Panc1 (cell line): ENCODE data around the gene NOC2L. TPM values are rescaled to one million over a fixed set of nuclear protein-coding genes. Genes with fewer than 3 reads are reported as not detected.
"Not testable (repeated sequence)": the region's sequence is repeated elsewhere in the genome, so short reads cannot be mapped to it uniquely, and the experiment has no call there.

ENCODE experiments used
- ATAC-seq: fragments of 200-7000 bp; cut with Tn5 transposase; 2 replicates; pipeline ENCODE4 v1.9.1; 2020; ENCODE audit warnings: mild to moderate bottlenecking, moderate library complexity
- BruUV-seq: library from RNA; stranded (reverse); fragments of 400-500 nt; replicated peaks from 2 replicates; lab custom pipeline; 2021; lab: Mats Ljungman, UMichigan
- CTCF ChIA-PET: fragments of 300-600 bp; sonication (Branson Sonifier 250); formaldehyde crosslinking; loops from one replicate; lab custom pipeline; 2022; ENCODE audit warnings: antibody characterized with exemption; lab: Charles Lee
- POLR2A ChIA-PET: fragments of 300-600 bp; sonication (Branson Sonifier 250); formaldehyde crosslinking; loops from one replicate; lab custom pipeline; 2022; ENCODE audit warnings: antibody characterized with exemption; lab: Charles Lee
- DNase-seq: peaks from one replicate; pipeline ENCODE4 v3.0.0-alpha.2; 2010; ENCODE audit warnings: low read depth, low spot score
- H3K27ac ChIP-seq: 2 replicates; pipeline ENCODE4 v1.5.1; 2011; ENCODE audit warnings: mild to moderate bottlenecking, low read length, inconsistent platforms
- H3K27me3 ChIP-seq: fragments of 200-500 bp; sonication (Bioruptor generic); 2 replicates; pipeline ENCODE4 v1.6.0; 2014; ENCODE audit warnings: low read length, inconsistent platforms; ENCODE audit not compliant: control insufficient read depth, insufficient read depth
- H3K36me3 ChIP-seq: fragments of 200-500 bp; sonication (Bioruptor generic); 2 replicates; pipeline ENCODE4 v1.5.1; 2014; ENCODE audit warnings: inconsistent platforms, mild to moderate bottlenecking, low read length, moderate library complexity; ENCODE audit not compliant: control insufficient read depth, insufficient read depth
- H3K4me1 ChIP-seq: 2 replicates; pipeline ENCODE4 v1.5.1; 2011; ENCODE audit warnings: inconsistent platforms, mild to moderate bottlenecking, low read length, moderate library complexity; ENCODE audit not compliant: control insufficient read depth, insufficient read depth
- H3K4me3 ChIP-seq, 2 experiments: 2 replicates each; pipeline ENCODE4 v1.5.1; 2011 to 2012; ENCODE audit warnings: low read depth in 2 of 2, low read length in 2 of 2, mild to moderate bottlenecking in 2 of 2, inconsistent platforms in 1 of 2, moderate library complexity in 1 of 2
- H3K9me3 ChIP-seq: fragments of 200-500 bp; sonication (Bioruptor generic); 2 replicates; pipeline ENCODE4 v1.5.1; 2014; ENCODE audit warnings: low read depth, mild to moderate bottlenecking, inconsistent platforms, low read length, moderate library complexity; ENCODE audit not compliant: control insufficient read depth, insufficient read depth
- POLR2AphosphoS5 ChIP-seq: IDR thresholded peaks from 2 replicates; pipeline ENCODE4 v1.6.1; 2012; ENCODE audit warnings: mild to moderate bottlenecking, low read depth, low read length, moderate library complexity
- SIN3A ChIP-seq: IDR thresholded peaks from 2 replicates; pipeline ENCODE4 v1.6.1; 2012; ENCODE audit warnings: low read depth, mild to moderate bottlenecking, low read length, moderate library complexity, borderline replicate concordance; ENCODE audit not compliant: insufficient read depth
- TCF7L2 ChIP-seq: IDR thresholded peaks from 2 replicates; pipeline ENCODE4 v1.6.1; 2011; ENCODE audit warnings: mild to moderate bottlenecking, low read depth, low read length, inconsistent platforms
- in situ Hi-C: cut with HindIII; loops from 2 replicates; pipeline ENCODE4 v1.10.0; 2016; ENCODE audit warnings: low sequenced_read_pairs, low pct_unique_long_range_greater_than_20kb
- intact Hi-C: fragments of 100-400 bp; cut with micrococcal nuclease; formaldehyde crosslinking; loops from one replicate; pipeline ENCODE4 v1.10.0; 2022; ENCODE audit not compliant: unreplicated experiment
- total RNA-seq: library from RNA; stranded (reverse); gene quantifications from one replicate; pipeline ENCODE4 v1.2.1, GENCODE V29; 2021; ENCODE audit not compliant: unreplicated experiment
- TF ChIP-seq, protein P1 (sequence below), 2 experiments: IDR thresholded peaks; 2 replicates each; pipeline ENCODE4 v1.6.1; 2011 to 2012; ENCODE audit warnings: low read depth in 2 of 2, control low read depth in 1 of 2, low read length in 1 of 2, mild to moderate bottlenecking in 1 of 2, moderate library complexity in 1 of 2; ENCODE audit not compliant: insufficient read depth in 1 of 2
- TF ChIP-seq, protein P2 (sequence below): fragments of 450-650 bp; IDR thresholded peaks from 2 replicates; pipeline ENCODE4 v1.5.1; 2017; ENCODE audit warnings: mild to moderate bottlenecking

The NOC2L gene
- total RNA-seq, 1 experiment from 2014 or later = 193 TPM

DNA sequence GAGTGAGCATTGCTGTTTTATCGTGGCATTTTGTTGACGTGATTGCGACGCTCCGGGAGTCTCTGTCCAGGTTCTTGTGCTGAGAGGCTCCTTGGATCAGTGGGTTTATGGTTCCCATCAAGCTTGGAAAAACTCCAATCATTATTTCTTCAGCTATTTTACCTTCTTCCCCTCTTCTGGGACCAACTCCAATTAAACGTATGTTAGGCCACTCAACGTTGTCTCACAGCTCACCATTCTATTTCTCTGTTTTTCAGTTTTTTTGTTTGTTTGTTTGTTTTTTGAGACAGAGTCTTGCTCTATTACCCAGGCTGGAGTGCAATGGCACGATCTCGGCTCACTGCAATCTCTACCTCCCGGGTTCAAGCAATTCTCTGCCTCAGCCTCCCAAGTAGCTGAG is 32.8 kb upstream of the NOC2L start:
- H3K9me3 ChIP-seq = no peaks in the 10 kb centered on the region
- ATAC-seq (no peak), DNase-seq (no peak)
- no peak for TF ChIP-seq POLR2AphosphoS5
- TF ChIP-seq, protein P1, sequence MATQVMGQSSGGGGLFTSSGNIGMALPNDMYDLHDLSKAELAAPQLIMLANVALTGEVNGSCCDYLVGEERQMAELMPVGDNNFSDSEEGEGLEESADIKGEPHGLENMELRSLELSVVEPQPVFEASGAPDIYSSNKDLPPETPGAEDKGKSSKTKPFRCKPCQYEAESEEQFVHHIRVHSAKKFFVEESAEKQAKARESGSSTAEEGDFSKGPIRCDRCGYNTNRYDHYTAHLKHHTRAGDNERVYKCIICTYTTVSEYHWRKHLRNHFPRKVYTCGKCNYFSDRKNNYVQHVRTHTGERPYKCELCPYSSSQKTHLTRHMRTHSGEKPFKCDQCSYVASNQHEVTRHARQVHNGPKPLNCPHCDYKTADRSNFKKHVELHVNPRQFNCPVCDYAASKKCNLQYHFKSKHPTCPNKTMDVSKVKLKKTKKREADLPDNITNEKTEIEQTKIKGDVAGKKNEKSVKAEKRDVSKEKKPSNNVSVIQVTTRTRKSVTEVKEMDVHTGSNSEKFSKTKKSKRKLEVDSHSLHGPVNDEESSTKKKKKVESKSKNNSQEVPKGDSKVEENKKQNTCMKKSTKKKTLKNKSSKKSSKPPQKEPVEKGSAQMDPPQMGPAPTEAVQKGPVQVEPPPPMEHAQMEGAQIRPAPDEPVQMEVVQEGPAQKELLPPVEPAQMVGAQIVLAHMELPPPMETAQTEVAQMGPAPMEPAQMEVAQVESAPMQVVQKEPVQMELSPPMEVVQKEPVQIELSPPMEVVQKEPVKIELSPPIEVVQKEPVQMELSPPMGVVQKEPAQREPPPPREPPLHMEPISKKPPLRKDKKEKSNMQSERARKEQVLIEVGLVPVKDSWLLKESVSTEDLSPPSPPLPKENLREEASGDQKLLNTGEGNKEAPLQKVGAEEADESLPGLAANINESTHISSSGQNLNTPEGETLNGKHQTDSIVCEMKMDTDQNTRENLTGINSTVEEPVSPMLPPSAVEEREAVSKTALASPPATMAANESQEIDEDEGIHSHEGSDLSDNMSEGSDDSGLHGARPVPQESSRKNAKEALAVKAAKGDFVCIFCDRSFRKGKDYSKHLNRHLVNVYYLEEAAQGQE (IDR thresholded peaks at IDR 0.05; ENCODE audit: insufficient read depth in 1 of 2, low read depth in 2 of 2, low read length in 1 of 2) = no peak
- TF ChIP-seq SIN3A = no peak
- TF ChIP-seq, protein P2, sequence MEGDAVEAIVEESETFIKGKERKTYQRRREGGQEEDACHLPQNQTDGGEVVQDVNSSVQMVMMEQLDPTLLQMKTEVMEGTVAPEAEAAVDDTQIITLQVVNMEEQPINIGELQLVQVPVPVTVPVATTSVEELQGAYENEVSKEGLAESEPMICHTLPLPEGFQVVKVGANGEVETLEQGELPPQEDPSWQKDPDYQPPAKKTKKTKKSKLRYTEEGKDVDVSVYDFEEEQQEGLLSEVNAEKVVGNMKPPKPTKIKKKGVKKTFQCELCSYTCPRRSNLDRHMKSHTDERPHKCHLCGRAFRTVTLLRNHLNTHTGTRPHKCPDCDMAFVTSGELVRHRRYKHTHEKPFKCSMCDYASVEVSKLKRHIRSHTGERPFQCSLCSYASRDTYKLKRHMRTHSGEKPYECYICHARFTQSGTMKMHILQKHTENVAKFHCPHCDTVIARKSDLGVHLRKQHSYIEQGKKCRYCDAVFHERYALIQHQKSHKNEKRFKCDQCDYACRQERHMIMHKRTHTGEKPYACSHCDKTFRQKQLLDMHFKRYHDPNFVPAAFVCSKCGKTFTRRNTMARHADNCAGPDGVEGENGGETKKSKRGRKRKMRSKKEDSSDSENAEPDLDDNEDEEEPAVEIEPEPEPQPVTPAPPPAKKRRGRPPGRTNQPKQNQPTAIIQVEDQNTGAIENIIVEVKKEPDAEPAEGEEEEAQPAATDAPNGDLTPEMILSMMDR = no peak
- no peak for TF ChIP-seq TCF7L2
- H3K4me1 ChIP-seq = peaks cover 6% of the 10 kb centered on the region
- H3K27me3 ChIP-seq = no peaks in the 10 kb centered on the region
- no peak overlapping the region for H3K27ac ChIP-seq
- intact Hi-C loops = no loop called here
- no peak overlapping the region for H3K4me3 ChIP-seq
- no TSS peak for BruUV-seq
- H3K36me3 ChIP-seq = no peaks in the 10 kb centered on the region
- ChIA-PET POLR2A (no interaction called here), CTCF (interaction anchor here (0.6 kb wide), 1 partner anchor 27 kb away, joined by 3 read pairs; no protein-coding TSS in a partner anchor)
- in situ Hi-C loops = no loop called here

DNA sequence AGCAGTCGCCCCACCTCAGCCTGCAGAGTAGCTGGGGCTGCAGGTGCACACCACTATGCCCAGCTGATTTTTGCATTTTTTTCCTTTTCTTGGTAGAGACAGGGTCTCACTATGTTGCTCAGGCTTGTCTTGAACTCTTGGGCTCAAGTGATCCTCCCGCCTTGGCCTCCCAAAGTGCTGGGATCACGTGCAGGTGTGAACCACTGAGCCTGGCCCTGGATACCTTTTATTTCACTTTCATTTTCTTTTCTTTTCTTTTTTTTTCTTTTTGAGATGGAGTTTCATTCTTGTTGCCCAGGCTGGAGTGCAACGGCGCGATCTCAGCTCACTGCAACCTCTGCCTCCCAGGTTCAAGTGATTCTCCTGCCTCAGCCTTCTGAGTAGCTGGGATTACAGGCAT is 32.2 kb upstream of the NOC2L start:
- H3K27ac ChIP-seq, H3K4me1 ChIP-seq, H3K27me3 ChIP-seq, intact Hi-C loops, H3K4me3 ChIP-seq, CTCF ChIA-PET, in situ Hi-C loops, H3K36me3 ChIP-seq, H3K9me3 ChIP-seq, DNase-seq, ATAC-seq, POLR2A ChIA-PET, BruUV-seq: not testable (repeated sequence)

DNA sequence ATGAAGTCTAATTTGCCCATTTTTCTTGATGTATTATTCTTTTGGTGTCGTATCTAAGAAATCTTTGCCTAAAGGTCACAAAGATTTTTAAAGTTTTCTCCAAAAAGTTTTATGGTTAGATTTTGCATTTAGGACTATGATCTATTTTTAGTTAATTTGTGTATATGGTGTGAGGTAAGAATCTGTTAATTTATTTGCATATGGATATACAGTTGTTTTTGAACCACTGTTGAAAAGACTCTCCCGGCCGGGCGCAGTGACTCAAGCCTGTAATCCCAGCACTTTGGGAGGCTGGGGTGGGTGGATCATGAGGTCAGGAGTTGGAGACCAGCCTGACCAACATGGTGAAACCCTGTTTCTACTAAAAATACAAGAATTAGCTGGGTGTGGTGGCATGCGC is 29.0 kb upstream of the NOC2L start:
- H3K4me1 ChIP-seq, in situ Hi-C loops, H3K9me3 ChIP-seq, BruUV-seq, H3K27me3 ChIP-seq, H3K36me3 ChIP-seq, H3K4me3 ChIP-seq, CTCF ChIA-PET, intact Hi-C loops, DNase-seq, ATAC-seq, H3K27ac ChIP-seq, POLR2A ChIA-PET: not testable (repeated sequence)
